Right lobe of liver (tissue), 6 donors: ENCODE measurements around the gene KPNB1. TPM values are rescaled to one million over a fixed set of nuclear protein-coding genes. Genes with fewer than 3 reads are reported as not detected.

Experiments
- ATAC-seq, 4 donors: fragments of 200-7000 bp; cut with Tn5 transposase; one replicate each; pipeline ENCODE4 v1.9.1; 2020; ENCODE audit warnings: mild to moderate bottlenecking in 4 of 4, moderate library complexity in 4 of 4
- DNase-seq, 3 donors: peaks; one replicate each; pipeline ENCODE4 v3.0.0-alpha.2; 2020
- H3K27ac ChIP-seq, 3 donors: fragments of 200-600 bp; one replicate each; pipeline ENCODE4 v1.8.0; 2022
- H3K27me3 ChIP-seq, 2 donors: fragments of 200-600 bp; one replicate each; pipeline ENCODE4 v1.8.0; 2022
- H3K36me3 ChIP-seq, 4 donors: fragments of 200-600 bp; sonication (generic) in 1 of 4; one replicate each; pipeline versions ENCODE4 v1.5.1 to v1.8.0; 2017 to 2022; ENCODE audit warnings: control low read depth in 1 of 4
- H3K4me1 ChIP-seq, 4 donors: fragments of 200-600 bp; sonication (generic) in 1 of 4; one replicate each; pipeline versions ENCODE4 v1.5.1 to v1.8.0; 2017 to 2022; ENCODE audit warnings: control low read depth in 1 of 4
- H3K4me3 ChIP-seq, 3 donors: fragments of 200-600 bp; one replicate each; pipeline ENCODE4 v1.8.0; 2022
- H3K9me3 ChIP-seq, 4 donors: fragments of 200-600 bp; sonication (generic) in 1 of 4; one replicate each; pipeline versions ENCODE4 v1.5.1 to v1.8.0; 2017 to 2022; ENCODE audit warnings: control low read depth in 1 of 4
- POLR2A ChIP-seq: fragments of 450-650 bp; IDR thresholded peaks from one replicate; pipeline ENCODE4 v1.6.1; 2017; ENCODE audit warnings: antibody characterized with exemption, mild to moderate bottlenecking
- WGBS: methylation state at CpG from one replicate; pipeline ENCODE4 v1.1.6; 2018; ENCODE audit warnings: low coverage, low lambda C conversion rate; ENCODE audit not compliant: insufficient coverage; ENCODE audit errors: missing lambda C conversion rate; 5-methylcytosine and 5-hydroxymethylcytosine counted together
- intact Hi-C, 2 donors: fragments of 100-400 bp; cut with DNase I; formaldehyde crosslinking; loops; one replicate each; pipeline versions ENCODE4 v1.11.2 to v1.14.1; 2022
- total RNA-seq, 6 experiments: library from RNA; depleted of rRNA in 2 of 6; stranded (reverse); fragments of >200 nt in 2 of 6; fragmentation: NEBNext Ultra II Directional in 3 of 6; extraction: Animal tissue kit (Norgen Biotek cat#: 25700) in 3 of 6; gene quantifications; one replicate each; pipeline versions ENCODE4 v1.1.0 to v1.2.4, GENCODE V29; 2016 to 2023
- TF ChIP-seq, protein P1 (sequence below), 4 donors: fragments of 200-600 bp in 3 of 4; fragments of 450-650 bp in 1 of 4; IDR thresholded peaks; one replicate each; pipeline versions ENCODE4 v1.5.1 to v1.8.0; 2016 to 2022; ENCODE audit warnings: antibody characterized with exemption in 4 of 4, mild to moderate bottlenecking in 2 of 4
- donor health status: DM: no; HTN: yes; CAD: no.
- donor health status: DM: no; HTN: no; CAD: no.
- donor health status: DM: no; HTN: no; CAD: no.
- donor health status: DM: no; HTN: yes; CAD: no.
- donor health status: DM: no; HTN: yes; CAD: no.

The KPNB1 gene
- total RNA-seq, 6 experiments from 2014 or later: 80.8 to 104 (median 94.5) TPM

DNA sequence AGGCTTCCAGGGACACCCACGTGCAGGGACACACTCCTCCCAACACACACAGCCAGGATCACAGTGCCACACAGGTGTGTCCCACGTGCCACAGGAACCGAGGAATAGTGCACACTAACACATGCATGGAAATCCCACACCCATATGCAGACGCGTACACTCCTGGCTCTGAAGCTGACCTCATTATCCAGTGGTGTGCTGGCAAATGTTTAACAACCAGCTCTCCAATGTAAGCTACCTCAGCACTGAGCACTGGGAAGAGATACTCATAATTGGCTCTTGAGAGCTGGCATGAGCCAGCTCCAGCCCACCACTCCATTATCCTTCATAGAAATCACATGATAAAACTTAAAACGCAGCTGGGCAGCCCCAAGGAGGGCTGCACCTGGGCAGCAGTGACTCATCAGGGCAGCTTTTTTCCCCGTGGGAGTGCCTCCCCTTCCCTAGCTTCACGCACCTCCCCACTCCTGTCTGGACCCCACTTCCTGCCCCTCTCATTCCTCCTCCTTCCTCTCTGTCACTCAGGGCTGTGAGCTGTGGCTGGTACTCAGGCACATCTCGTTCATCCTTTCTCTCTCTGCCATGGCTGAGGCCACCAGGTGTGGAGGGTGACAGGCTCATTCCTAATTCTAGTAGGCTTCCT, 68.4 kb downstream of the KPNB1 start:
- 20% methylated on average over 8 of the region's 9 CpGs for WGBS
- ATAC-seq (no peak), DNase-seq (no peak)
- no peaks in the 10 kb centered on the region for H3K9me3 ChIP-seq
- H3K36me3 ChIP-seq: no peaks in the 10 kb centered on the region
- intact Hi-C loops: no loop called here
- no peaks in the 10 kb centered on the region for H3K4me1 ChIP-seq
- peaks cover 0 to 20% of the 10 kb centered on the region in 2 donors for H3K27me3 ChIP-seq
- TF ChIP-seq, protein P1, sequence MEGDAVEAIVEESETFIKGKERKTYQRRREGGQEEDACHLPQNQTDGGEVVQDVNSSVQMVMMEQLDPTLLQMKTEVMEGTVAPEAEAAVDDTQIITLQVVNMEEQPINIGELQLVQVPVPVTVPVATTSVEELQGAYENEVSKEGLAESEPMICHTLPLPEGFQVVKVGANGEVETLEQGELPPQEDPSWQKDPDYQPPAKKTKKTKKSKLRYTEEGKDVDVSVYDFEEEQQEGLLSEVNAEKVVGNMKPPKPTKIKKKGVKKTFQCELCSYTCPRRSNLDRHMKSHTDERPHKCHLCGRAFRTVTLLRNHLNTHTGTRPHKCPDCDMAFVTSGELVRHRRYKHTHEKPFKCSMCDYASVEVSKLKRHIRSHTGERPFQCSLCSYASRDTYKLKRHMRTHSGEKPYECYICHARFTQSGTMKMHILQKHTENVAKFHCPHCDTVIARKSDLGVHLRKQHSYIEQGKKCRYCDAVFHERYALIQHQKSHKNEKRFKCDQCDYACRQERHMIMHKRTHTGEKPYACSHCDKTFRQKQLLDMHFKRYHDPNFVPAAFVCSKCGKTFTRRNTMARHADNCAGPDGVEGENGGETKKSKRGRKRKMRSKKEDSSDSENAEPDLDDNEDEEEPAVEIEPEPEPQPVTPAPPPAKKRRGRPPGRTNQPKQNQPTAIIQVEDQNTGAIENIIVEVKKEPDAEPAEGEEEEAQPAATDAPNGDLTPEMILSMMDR (IDR thresholded peaks at IDR 0.05): no peak
- H3K4me3 ChIP-seq: no peak overlapping the region
- no peak overlapping the region for H3K27ac ChIP-seq

DNA sequence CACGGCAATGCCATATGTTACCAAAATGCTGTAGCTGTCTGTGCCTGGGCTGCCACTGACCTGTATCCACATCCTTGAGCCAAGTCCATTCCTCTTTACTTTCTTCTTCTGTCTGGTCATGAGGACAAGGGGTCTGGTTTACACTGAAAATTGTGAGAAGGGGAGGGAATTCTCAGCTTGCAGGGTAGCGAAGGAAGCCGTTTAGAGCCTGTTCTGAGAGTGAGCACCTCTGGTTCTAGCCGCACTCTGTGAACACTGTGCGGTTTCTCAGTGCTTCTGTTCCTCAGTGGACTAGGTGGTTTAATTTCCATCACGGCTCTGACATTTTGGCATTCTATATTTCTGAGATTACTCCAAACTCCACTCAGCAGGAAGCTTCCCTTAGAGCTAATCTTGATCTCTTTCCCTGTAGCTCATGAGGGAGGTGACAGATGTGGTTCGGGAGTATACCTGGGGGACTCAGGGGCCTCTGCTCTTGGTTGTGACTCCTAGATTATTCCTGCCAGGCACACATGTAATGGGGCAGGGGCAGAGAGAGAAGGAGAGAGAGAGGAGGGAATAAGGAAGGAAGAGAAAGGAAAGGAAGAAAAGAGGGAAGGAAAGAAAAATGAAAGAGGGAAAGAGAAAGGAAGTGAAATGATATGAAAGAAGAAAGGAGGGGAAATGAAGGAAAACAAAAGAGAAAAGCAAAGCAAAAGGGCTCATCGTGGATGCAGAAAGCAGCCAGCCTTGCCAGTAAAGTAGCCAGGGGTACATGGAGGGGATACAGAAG, 69.1 kb downstream of the KPNB1 start:
- intact Hi-C loops: no loop called here
- Histone ChIP-seq H3K9me3 (no peaks in the 10 kb centered on the region), H3K27me3 (peaks cover 0 to 20% of the 10 kb centered on the region in 2 donors), H3K36me3 (no peaks in the 10 kb centered on the region), H3K4me1 (no peaks in the 10 kb centered on the region), H3K4me3 (no peak overlapping the region), H3K27ac (no peak overlapping the region)
- DNase-seq: no peak
- ATAC-seq: no peak
- TF ChIP-seq POLR2A: no peak
- TF ChIP-seq, protein P1 (IDR thresholded peaks at IDR 0.05): no peak
- WGBS: 49% methylated on average over 5 of the region's 8 CpGs

DNA sequence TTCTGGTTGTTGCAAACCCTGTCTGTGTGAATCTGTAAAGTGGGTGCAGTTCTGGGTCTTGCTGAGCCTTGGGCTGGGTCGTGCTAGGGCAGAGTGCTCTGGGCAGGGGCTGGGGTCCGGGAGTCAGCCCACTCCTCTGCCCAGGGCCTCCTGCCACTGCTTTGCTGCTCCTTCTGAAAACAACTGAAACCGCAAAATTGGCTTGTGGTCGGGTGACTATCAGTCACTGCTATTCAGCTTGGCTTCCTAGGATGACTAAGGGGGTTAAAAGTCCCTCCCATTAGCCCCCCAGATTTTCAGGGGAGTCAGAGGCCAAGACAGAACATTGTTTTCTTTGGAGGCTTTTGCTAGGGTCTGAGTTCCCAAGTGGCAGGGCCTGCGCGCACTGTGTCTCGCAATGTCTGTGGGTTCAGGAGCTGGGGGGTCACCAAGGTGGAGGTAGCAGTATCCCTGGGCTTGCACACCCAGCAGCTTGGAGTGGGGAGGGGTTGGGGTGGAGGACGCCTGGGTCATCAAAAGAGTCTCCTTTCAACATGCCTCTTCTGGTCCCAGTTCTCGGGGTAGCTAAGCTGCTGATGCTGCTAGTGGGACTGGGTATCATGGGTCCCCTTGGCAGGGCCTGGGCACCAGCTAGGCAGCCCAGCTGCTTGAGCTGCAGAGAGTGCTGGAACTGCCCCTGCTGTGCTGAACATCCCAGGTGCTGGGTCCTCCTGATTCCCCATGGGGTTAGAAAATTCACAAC, 69.9 kb downstream of the KPNB1 start:
- intact Hi-C loops: no loop called here
- H3K9me3 ChIP-seq: no peaks in the 10 kb centered on the region
- DNase-seq (no peak), ATAC-seq (no peak)
- no peaks in the 10 kb centered on the region for H3K36me3 ChIP-seq
- H3K27me3 ChIP-seq: peaks cover 0 to 20% of the 10 kb centered on the region in 2 donors
- H3K4me1 ChIP-seq: no peaks in the 10 kb centered on the region
- no peak overlapping the region for H3K4me3 ChIP-seq
- TF ChIP-seq POLR2A: no peak
- TF ChIP-seq, protein P1 (IDR thresholded peaks at IDR 0.05): no peak
- WGBS: 40% methylated on average over 4 of the region's 9 CpGs
- no peak overlapping the region for H3K27ac ChIP-seq

DNA sequence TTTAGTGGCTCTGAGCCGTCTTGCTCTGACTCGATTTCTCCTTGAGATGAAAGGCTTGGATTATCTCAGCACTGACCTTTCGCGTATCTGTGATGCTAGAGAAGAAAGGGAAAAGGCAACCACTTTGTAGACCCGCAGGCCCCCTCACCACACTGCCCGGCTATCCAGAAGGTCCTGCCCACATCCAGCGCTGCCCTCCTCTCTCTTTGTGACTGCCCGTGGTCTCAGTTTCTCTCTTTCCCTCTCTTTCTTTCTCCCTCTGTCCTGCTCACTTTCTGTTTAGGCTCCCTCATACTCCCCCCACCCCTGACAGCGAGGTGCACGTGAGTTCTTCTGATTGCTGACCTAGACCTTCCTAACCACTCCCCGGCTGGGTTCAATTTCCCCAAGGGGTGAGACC, 70.5 kb downstream of the KPNB1 start:
- Histone ChIP-seq H3K9me3 (no peaks in the 10 kb centered on the region), H3K4me3 (no peak overlapping the region), H3K4me1 (no peaks in the 10 kb centered on the region), H3K27me3 (peaks cover 0 to 20% of the 10 kb centered on the region in 2 donors), H3K27ac (no peak overlapping the region), H3K36me3 (no peaks in the 10 kb centered on the region)
- ATAC-seq (no peak), DNase-seq (no peak)
- WGBS: 32% methylated on average over 7 of the region's 11 CpGs
- TF ChIP-seq, protein P1 (IDR thresholded peaks at IDR 0.05): no peak
- no peak for TF ChIP-seq POLR2A
- intact Hi-C loops: no loop called here
